Spleen (tissue), 7 donors: ENCODE data around the gene SIGLEC9.

Source experiments
- CTCF ChIP-seq, 11 experiments: fragments of 200-600 bp in 7 of 11; fragments of 450-650 bp in 4 of 11; sonication (generic) in 4 of 11; IDR thresholded peaks in 8 of 11; conservative IDR thresholded peaks in 3 of 11; 1 replicate in 7 of 11; 2 replicates in 4 of 11; pipeline versions ENCODE4 v1.4.0 to v1.8.0; 2016 to 2021; ENCODE audit warnings: antibody characterized with exemption in 11 of 11, inconsistent platforms in 4 of 11, mild to moderate bottlenecking in 1 of 11
- POLR2A ChIP-seq, 3 donors: fragments of 450-650 bp; IDR thresholded peaks; one replicate each; pipeline ENCODE4 v1.5.1; 2017; ENCODE audit warnings: antibody characterized with exemption in 3 of 3, mild to moderate bottlenecking in 1 of 3
- donor health status: DM: no; HTN: no; CAD: no; lungs with moderate emphysema.
- donor health status: DM: no; HTN: no; CAD: no.
- donor health status: DM: no; HTN: no; CAD: no.

DNA sequence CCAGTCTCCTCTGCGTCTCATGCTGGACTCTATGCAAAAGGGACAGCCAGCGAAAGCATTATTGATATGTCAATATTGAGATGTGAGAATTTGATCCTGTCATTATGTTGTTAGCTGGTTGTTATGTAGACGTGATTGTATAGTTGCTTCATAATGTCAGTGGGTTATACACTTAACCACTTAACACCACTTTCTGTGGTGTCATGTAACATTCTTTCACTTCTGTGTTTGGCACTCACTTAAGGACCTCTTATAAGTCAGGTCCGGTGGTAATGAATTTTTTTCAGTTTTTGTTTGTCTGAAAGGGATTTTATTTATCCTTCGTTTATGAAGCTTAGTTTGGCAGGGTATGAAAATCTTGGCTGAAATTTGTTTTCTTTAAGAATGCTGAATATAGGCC lies 10.3 kb downstream of the SIGLEC9 start:
- TF ChIP-seq CTCF (IDR thresholded peaks at IDR 0.05 in 8 of 11, conservative IDR thresholded peaks at IDR 0.05 in 3 of 11) (no peak), POLR2A (IDR thresholded peaks at IDR 0.05) (no peak)
